ENCODE measurements around the gene EZH1.
A peak's percentile ranks its signal among the peaks of the same experiment; 100 is the strongest.

The EZH1 gene

DNA sequence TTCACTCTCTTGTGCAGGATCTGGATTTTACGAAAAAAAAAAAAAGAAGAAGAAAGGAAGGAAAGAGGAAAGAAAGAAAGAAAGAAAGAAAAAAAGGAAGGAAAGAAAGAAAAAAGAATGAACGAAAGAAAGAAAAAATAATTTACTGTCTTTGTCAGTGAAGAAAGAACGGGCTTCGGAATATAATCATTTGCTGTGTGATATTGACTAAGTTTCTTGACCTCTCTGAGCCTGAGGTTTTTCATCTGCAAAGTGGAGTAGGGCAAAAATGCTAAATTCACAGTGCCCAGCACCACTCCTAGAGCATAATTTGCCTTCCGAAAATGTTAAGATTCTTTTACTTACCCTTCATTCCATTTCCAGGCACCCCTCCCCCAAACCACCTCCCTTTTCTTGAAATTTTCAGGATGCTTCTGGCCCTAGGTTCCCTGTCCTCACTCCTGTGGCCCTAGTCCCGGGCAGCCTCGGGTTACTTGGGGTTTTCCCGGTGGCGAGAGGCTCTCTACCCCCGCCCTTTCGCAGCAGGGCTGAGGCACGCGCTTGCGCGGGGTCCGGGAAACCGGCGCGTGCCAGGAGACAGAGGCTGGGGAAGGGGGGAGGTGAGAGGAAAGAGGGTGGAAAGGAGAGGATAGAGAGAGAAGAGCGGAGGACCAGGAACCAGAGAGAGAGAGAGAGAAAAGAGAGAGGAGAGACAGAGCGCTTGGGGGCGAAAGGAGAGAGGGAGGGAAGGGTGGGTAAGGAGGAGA is 62.7 kb downstream of the EZH1 start, which contains the start of gene CNTNAP1:
TSS of gene CNTNAP1 (plus strand) at position 556 of the 746 bp plus-strand sequence. CDS start 299 bp downstream, outside the sequence.
- peak; percentile 60 to 84 for DNase-seq
- Histone ChIP-seq H3K4me1 (peaks cover 0 to 66% (median 52%) of the 10 kb centered on the region in 4 donors), H3K27me3 (no peaks in the 10 kb centered on the region), H3K9me3 (no peaks in the 10 kb centered on the region), H3K36me3 (peaks cover 0 to 17% (median 6%) of the 10 kb centered on the region in 3 donors), H3K4me3 (peak within 1 kb of the TSS; percentile 48 to 56), H3K27ac (peak within 1 kb of the TSS; percentile 41 to 94)
- intact Hi-C loops (cut with DNase I; ENCODE audit: low total_unique reads), result loop anchor here (5.0 kb wide), 1 partner anchor 75 kb away; the partner anchor contains the start of genes RETREG3 and TUBG1
- TF ChIP-seq, protein P1, sequence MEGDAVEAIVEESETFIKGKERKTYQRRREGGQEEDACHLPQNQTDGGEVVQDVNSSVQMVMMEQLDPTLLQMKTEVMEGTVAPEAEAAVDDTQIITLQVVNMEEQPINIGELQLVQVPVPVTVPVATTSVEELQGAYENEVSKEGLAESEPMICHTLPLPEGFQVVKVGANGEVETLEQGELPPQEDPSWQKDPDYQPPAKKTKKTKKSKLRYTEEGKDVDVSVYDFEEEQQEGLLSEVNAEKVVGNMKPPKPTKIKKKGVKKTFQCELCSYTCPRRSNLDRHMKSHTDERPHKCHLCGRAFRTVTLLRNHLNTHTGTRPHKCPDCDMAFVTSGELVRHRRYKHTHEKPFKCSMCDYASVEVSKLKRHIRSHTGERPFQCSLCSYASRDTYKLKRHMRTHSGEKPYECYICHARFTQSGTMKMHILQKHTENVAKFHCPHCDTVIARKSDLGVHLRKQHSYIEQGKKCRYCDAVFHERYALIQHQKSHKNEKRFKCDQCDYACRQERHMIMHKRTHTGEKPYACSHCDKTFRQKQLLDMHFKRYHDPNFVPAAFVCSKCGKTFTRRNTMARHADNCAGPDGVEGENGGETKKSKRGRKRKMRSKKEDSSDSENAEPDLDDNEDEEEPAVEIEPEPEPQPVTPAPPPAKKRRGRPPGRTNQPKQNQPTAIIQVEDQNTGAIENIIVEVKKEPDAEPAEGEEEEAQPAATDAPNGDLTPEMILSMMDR (IDR thresholded peaks at IDR 0.05), result no peak

DNA sequence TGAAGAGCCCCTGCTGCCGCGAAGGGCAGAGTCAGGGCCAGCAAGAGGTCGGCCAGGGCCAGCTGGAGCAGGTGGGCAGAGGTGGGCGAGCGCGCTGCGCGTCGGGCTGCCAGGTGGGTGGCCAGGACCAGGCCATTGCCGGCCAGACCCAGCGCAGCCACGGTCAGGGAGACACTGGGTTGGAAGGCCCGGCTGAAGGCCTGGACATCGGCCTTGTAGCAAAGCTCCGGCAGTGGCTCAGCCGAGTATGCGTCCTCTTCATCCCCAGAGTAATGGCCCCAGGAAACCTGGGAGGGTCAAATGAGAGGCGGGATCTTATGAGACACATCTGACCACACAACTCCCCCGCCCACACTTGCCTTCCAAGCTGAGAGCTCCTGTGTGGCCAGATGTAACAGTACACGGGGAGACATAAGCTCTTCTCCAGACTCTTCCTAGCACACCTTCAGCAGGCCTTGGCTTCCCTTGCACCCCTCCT is 64.5 kb downstream of the EZH1 start:
- H3K27ac ChIP-seq, result peak overlapping the region; percentile 88 to 94
- intact Hi-C loops (cut with DNase I; ENCODE audit: low total_unique reads), result loop anchor here (5.0 kb wide), 1 partner anchor 73 kb away; the partner anchor contains the start of genes RETREG3 and TUBG1
- DNase-seq, result peak; percentile 42 to 77
- peaks cover 0 to 70% (median 52%) of the 10 kb centered on the region in 4 donors for H3K4me1 ChIP-seq
- H3K27me3 ChIP-seq, result no peaks in the 10 kb centered on the region
- peaks cover 0 to 6% (median 6%) of the 10 kb centered on the region in 3 donors for H3K36me3 ChIP-seq
- H3K4me3 ChIP-seq, result peak overlapping the region; percentile 70 to 100
- no peaks in the 10 kb centered on the region for H3K9me3 ChIP-seq
- TF ChIP-seq, protein P1 (IDR thresholded peaks at IDR 0.05), result no peak

DNA sequence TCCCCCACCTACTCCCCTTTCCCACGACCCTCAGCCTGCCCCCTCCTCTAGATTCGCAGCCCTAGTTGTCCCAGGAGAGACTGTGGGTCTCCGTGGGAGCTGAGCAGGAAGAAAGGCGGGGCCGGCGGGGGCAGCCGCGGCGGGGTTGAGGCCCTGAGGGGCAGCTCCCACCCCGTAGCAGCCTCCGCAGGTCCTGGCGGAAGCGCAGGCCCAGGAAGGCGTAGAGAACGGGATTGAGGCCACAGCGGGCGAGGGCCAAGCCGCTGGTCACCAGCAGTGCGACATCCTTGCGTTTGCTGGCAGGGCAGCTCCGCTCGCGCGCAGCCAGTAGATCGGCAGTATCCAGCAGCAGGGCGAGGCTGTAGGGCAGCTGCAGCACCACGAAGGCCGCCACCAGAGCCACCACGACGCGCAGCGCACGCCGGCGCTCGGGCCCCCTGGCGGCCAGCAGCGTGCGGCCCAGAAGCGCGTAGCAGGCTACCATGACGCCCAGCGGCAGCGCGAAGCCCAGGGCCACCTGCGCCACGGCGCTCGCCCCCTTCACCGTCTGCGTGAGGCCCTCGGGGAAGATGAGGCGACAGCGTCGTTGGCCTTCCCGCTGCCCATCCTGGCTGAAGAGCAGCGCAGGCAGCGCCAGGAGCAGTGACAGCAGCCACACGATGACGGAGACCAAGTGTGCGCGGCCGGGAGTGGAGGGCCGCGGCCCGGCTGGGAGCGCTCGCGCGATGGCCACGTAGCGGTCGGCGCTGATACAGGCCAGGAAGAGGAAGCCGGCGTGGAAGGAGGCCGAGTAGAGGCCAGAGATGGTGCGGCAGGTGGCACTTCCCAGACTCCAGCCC is 65.1 kb downstream of the EZH1 start:
- Histone ChIP-seq H3K4me1 (peaks cover 0 to 77% (median 57%) of the 10 kb centered on the region in 4 donors), H3K27me3 (no peaks in the 10 kb centered on the region), H3K9me3 (no peaks in the 10 kb centered on the region), H3K36me3 (no peaks in the 10 kb centered on the region), H3K27ac (peak overlapping the region; percentile 88 to 94), H3K4me3 (peak overlapping the region; percentile 70 to 100)
- intact Hi-C loops (cut with DNase I; ENCODE audit: low total_unique reads), result loop anchor here (5.0 kb wide), 1 partner anchor 72 kb away; the partner anchor contains the start of genes RETREG3 and TUBG1
- TF ChIP-seq, protein P1 (IDR thresholded peaks at IDR 0.05), result peak; percentile 90 to 96
- DNase-seq, result peak; percentile 67 to 89

DNA sequence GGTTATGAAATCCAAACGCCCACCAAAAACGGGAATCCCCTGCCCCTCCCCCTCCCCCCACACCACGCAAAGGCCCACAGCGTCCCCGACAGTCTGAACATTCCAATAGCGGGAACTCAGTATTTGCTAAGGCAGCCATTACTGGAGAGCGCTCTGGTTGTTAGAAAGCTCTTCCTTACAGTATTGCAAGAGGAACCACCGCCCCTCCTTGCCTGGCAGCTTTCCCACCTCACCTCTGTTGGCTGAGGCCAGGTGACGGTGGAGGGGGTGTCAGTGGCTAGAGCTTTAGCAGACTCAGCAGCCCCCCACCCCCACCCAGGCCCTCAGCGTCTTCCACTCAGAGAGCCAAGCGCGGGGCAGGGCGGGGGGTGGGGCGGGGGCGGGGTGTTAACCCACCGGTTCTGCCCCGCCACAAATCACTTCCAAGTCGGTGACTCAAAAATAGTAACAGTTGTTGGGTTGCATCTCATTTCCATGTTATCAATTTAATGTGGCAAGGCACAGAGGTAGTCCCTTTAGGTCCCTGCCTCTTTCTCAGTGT is 65.8 kb downstream of the EZH1 start:
- TF ChIP-seq, protein P1 (IDR thresholded peaks at IDR 0.05), result no peak
- DNase-seq, result peak; percentile 53 to 80
- Histone ChIP-seq H3K36me3 (no peaks in the 10 kb centered on the region), H3K4me3 (peak overlapping the region; percentile 70 to 100), H3K4me1 (peaks cover 0 to 82% (median 63%) of the 10 kb centered on the region in 4 donors), H3K9me3 (no peaks in the 10 kb centered on the region), H3K27me3 (no peaks in the 10 kb centered on the region), H3K27ac (peak overlapping the region; percentile 88 to 94)
- intact Hi-C loops (cut with DNase I; ENCODE audit: low total_unique reads), result no loop called here

Measured in tibial artery (tissue), 4 donors.